HepG2 (cell line): ENCODE results near the gene ZBED1. TPM values are rescaled to one million over a fixed set of nuclear protein-coding genes. Genes with fewer than 3 reads are reported as not detected.

Experiments
- ATAC-seq: fragments of 200-7000 bp; cut with Tn5 transposase; 3 replicates; pipeline ENCODE4 v1.9.1; 2020; ENCODE audit warnings: mild to moderate bottlenecking, moderate library complexity
- BruUV-seq: library from RNA; stranded (reverse); fragments of 400-500 nt; replicated peaks from 2 replicates; lab custom pipeline; 2021; lab: Mats Ljungman, UMichigan
- CTCF ChIA-PET: fragments of 300-600 bp; formaldehyde crosslinking; extraction: SDS; loops from one replicate; lab custom pipeline; 2021; ENCODE audit warnings: low total read pairs, inconsistent platforms, low intra/inter-chr PET ratio; lab: Yijun Ruan, JAX
- POLR2A ChIA-PET: fragments of 350-600 bp; sonication (Branson Sonifier 250); formaldehyde crosslinking; loops from one replicate; lab custom pipeline; 2020; ENCODE audit warnings: antibody characterized with exemption, inconsistent platforms; lab: Yijun Ruan, JAX
- DNase-seq: peaks from one replicate; pipeline ENCODE4 v3.0.0-alpha.2; 2015; ENCODE audit warnings: low spot score
- FAIRE-seq: peaks from 3 replicates; lab custom pipeline; 2011; peaks lifted over from hg19 to GRCh38; lab: Jason Lieb, UNC
- H2AFZ ChIP-seq: one replicate; pipeline ENCODE4 v1.6.1; 2011; ENCODE audit warnings: low read length, inconsistent platforms
- H3K27ac ChIP-seq: fragments of 300-600 bp; 3 replicates; pipeline ENCODE4 v1.8.0; 2011; ENCODE audit warnings: mixed run types, mild to moderate bottlenecking, mixed read lengths, low read length, inconsistent platforms; ENCODE audit not compliant: insufficient read depth; ENCODE audit errors: extremely low read length
- H3K27me3 ChIP-seq, 2 experiments: fragments of 200-600 bp in 1 of 2; 2 replicates in 1 of 2; 3 replicates in 1 of 2; pipeline versions ENCODE4 v1.6.0 to v1.8.0; 2011; ENCODE audit warnings: low read length in 2 of 2, mild to moderate bottlenecking in 2 of 2, moderate library complexity in 2 of 2, inconsistent platforms in 1 of 2; ENCODE audit not compliant: insufficient read depth in 2 of 2, control insufficient read depth in 1 of 2
- H3K36me3 ChIP-seq, 2 experiments: fragments of 200-600 bp in 1 of 2; replicated peaks in 1 of 2; 2 replicates in 1 of 2; 3 replicates in 1 of 2; pipeline versions ENCODE4 v1.5.1 to v1.8.0; 2011; ENCODE audit warnings: low read length in 2 of 2, inconsistent platforms in 1 of 2; ENCODE audit not compliant: insufficient read depth in 2 of 2, control insufficient read depth in 1 of 2
- H3K4me1 ChIP-seq: 2 replicates; pipeline ENCODE4 v1.5.1; 2012; ENCODE audit warnings: low read length, inconsistent platforms; ENCODE audit not compliant: insufficient read depth
- H3K4me2 ChIP-seq: 2 replicates; pipeline ENCODE4 v1.6.0; 2011; ENCODE audit warnings: low read depth, low read length, inconsistent platforms
- H3K4me3 ChIP-seq, 3 experiments: fragments of 200-600 bp in 1 of 3; sonication (generic), shearing (Covaris generic) in 1 of 3; replicated peaks in 1 of 3; 2 replicates each; pipeline ENCODE4 v1.5.1; 2011 to 2016; ENCODE audit warnings: low read length in 3 of 3, inconsistent platforms in 2 of 3, low read depth in 2 of 3, mild to moderate bottlenecking in 2 of 3, control low read depth in 1 of 3, mixed read lengths in 1 of 3; ENCODE audit not compliant: insufficient read depth in 1 of 3
- H3K79me2 ChIP-seq: one replicate; pipeline ENCODE4 v1.6.1; 2011; ENCODE audit warnings: low read length, inconsistent platforms; ENCODE audit not compliant: insufficient read depth
- H3K9ac ChIP-seq: 2 replicates; pipeline ENCODE4 v1.6.0; 2011; ENCODE audit warnings: mild to moderate bottlenecking, low read depth, low read length, inconsistent platforms; ENCODE audit not compliant: insufficient read depth
- H3K9me3 ChIP-seq: 2 replicates; pipeline ENCODE4 v1.5.1; 2012; ENCODE audit warnings: mild to moderate bottlenecking, low read length
- H4K20me1 ChIP-seq: 2 replicates; pipeline ENCODE4 v1.6.0; 2011; ENCODE audit warnings: inconsistent platforms, mild to moderate bottlenecking, low read length, moderate library complexity; ENCODE audit not compliant: insufficient read depth
- CENPT ChIP-seq: sonication (generic); formaldehyde crosslinking; IDR thresholded peaks from 2 replicates; pipeline ENCODE4 v1.8.0; 2022; ENCODE audit warnings: low read depth, mild to moderate bottlenecking, moderate library complexity, missing genetic modification reagents
- ERF ChIP-seq: IDR thresholded peaks from 2 replicates; pipeline ENCODE4 v1.6.1; 2018; ENCODE audit warnings: missing biosample characterization, missing genetic modification reagents
- GATA4 ChIP-seq: sonication (generic); IDR thresholded peaks from 2 replicates; pipeline ENCODE4 v1.6.1; 2016; ENCODE audit warnings: antibody characterized with exemption, low read depth, borderline replicate concordance
- SMYD3 ChIP-seq: sonication (generic); formaldehyde crosslinking; IDR thresholded peaks from 2 replicates; pipeline ENCODE4 v1.8.1; 2023; ENCODE audit warnings: mild to moderate bottlenecking, missing genetic modification reagents
- SUZ12 ChIP-seq: fragments of 150-350 bp; IDR thresholded peaks from 2 replicates; pipeline ENCODE4 v1.6.1; 2014; ENCODE audit warnings: low read depth, low read length
- TP53 ChIP-seq: sonication (generic); formaldehyde crosslinking; conservative IDR thresholded peaks from 2 replicates; pipeline ENCODE4 v1.4.0; 2020; ENCODE audit warnings: missing genetic modification reagents
- ZMYM4 ChIP-seq: sonication (generic); formaldehyde crosslinking; IDR thresholded peaks from 2 replicates; pipeline ENCODE4 v1.8.1; 2023; ENCODE audit warnings: mild to moderate bottlenecking, missing genetic modification reagents
- ZNF280B ChIP-seq: sonication (generic); formaldehyde crosslinking; IDR thresholded peaks from 2 replicates; pipeline ENCODE4 v1.5.0; 2020; ENCODE audit warnings: missing genetic modification reagents, mild to moderate bottlenecking, borderline replicate concordance
- ZNF337 ChIP-seq: sonication (generic); formaldehyde crosslinking; IDR thresholded peaks from 2 replicates; pipeline ENCODE4 v1.5.1; 2020; ENCODE audit warnings: missing genetic modification reagents, low read depth, mild to moderate bottlenecking, borderline replicate concordance
- ZNF607 ChIP-seq: sonication (generic); formaldehyde crosslinking; IDR thresholded peaks from 2 replicates; pipeline ENCODE4 v1.5.1; 2020; ENCODE audit warnings: missing genetic modification reagents, mild to moderate bottlenecking, borderline replicate concordance
- WGBS: methylation state at CpG from one replicate; pipeline ENCODE4 v1.1.6; 2017; ENCODE audit warnings: low lambda C conversion rate; 5-methylcytosine and 5-hydroxymethylcytosine counted together
- in situ Hi-C: cut with HindIII; loops from 2 replicates; pipeline ENCODE4 v1.10.0; 2017; ENCODE audit warnings: low pct_unique_long_range_greater_than_20kb; ENCODE audit not compliant: extremely low pct_ligation_motif_present
- intact Hi-C: fragments of 100-400 bp; cut with micrococcal nuclease; formaldehyde crosslinking; loops from one replicate; pipeline ENCODE4 v1.10.0; 2022; ENCODE audit not compliant: unreplicated experiment
- polyA plus RNA-seq, 8 experiments: library from polyadenylated mRNA; depleted of rRNA in 3 of 8; stranded (reverse) in 7 of 8; unstranded in 1 of 8; fragments of >200 nt; fragmentation: Illumina TruSeq in 4 of 8; extraction: Trizol in 4 of 8; gene quantifications; 2 replicates each; pipeline versions ENCODE4 v1.2.1 to v1.2.3, GENCODE V29; 2011 to 2016; ENCODE audit warnings: low read depth in 4 of 8, missing spikeins in 1 of 8, mixed read lengths in 1 of 8; ENCODE audit not compliant: insufficient read depth in 1 of 8
- total RNA-seq, 5 experiments: library from RNA; depleted of rRNA; stranded (reverse); fragments of >200 nt; fragmentation: Illumina TruSeq; extraction: Trizol; gene quantifications; 2 replicates each; pipeline ENCODE4 v1.2.3, GENCODE V29; 2016; ENCODE audit warnings: low read depth in 1 of 5

The ZBED1 gene
- total and polyA plus RNA-seq, 2 of the 13 experiments (the other 11 are each of a cell fraction or from before 2014, with no cell fraction given): 20.0 to 29.8 TPM

GRCh38 chrX:2504706-2505332, 4.0 kb upstream of the ZBED1 start:
- H3K36me3 ChIP-seq: no peaks in the 10 kb centered on the region
- in situ Hi-C loops (no loop called here), intact Hi-C loops (no loop called here)
- TF ChIP-seq ERF (CRISPR knock-in tag) (no peak), ZNF607 (CRISPR knock-in tag) (no peak), ZMYM4 (CRISPR knock-in tag) (no peak), SMYD3 (CRISPR knock-in tag) (no peak), TP53 (CRISPR knock-in tag) (no peak), ZNF337 (CRISPR knock-in tag) (no peak), ZNF280B (CRISPR knock-in tag) (no peak), CENPT (CRISPR knock-in tag) (no peak), GATA4 (no peak), SUZ12 (no peak)
- FAIRE-seq (no peak), ATAC-seq (no peak), DNase-seq (no peak)
- H3K4me2 ChIP-seq: no peak overlapping the region
- WGBS: 38% methylated on average over 5 of the region's 7 CpGs
- H2AFZ ChIP-seq: no peak overlapping the region
- no peaks in the 10 kb centered on the region for H3K9me3 ChIP-seq
- H3K27ac ChIP-seq: no peak overlapping the region
- no peaks in the 10 kb centered on the region; a peak in 1 of 5 replicates for H3K27me3 ChIP-seq
- peaks cover 3% of the 10 kb centered on the region for H3K79me2 ChIP-seq
- BruUV-seq: no TSS peak
- ChIA-PET POLR2A (no interaction called here), CTCF (no interaction called here)
- no peak overlapping the region for H3K9ac ChIP-seq
- no peak overlapping the region for H3K4me3 ChIP-seq
- H3K4me1 ChIP-seq: peaks cover 17% of the 10 kb centered on the region
- H4K20me1 ChIP-seq: no peaks in the 10 kb centered on the region
